Transverse colon (tissue), 4 donors: ENCODE data around the gene MUC5B.

Experiments
- POLR2A ChIP-seq: fragments of 450-650 bp; IDR thresholded peaks from one replicate; pipeline ENCODE4 v1.6.1; 2016; ENCODE audit warnings: antibody characterized with exemption, mild to moderate bottlenecking, moderate library complexity
- POLR2AphosphoS5 ChIP-seq, 3 donors: sonication (generic); formaldehyde crosslinking; IDR thresholded peaks; one replicate each; pipeline ENCODE4 v1.6.1; 2016; ENCODE audit warnings: antibody characterized with exemption in 3 of 3
- TF ChIP-seq, protein P1 (sequence below), 5 experiments: fragments of 200-600 bp in 3 of 5; fragments of 450-650 bp in 2 of 5; sonication (generic) in 3 of 5; IDR thresholded peaks; 1 replicate in 2 of 5; 2 replicates in 3 of 5; pipeline ENCODE4 v1.5.1; 2016 to 2017; ENCODE audit warnings: antibody characterized with exemption in 5 of 5, inconsistent platforms in 3 of 5, mild to moderate bottlenecking in 2 of 5, moderate library complexity in 1 of 5

GRCh38 chr11:1253103-1253485 lies 30.2 kb downstream of the MUC5B start:
- no peak for TF ChIP-seq POLR2A
- TF ChIP-seq, protein P1, sequence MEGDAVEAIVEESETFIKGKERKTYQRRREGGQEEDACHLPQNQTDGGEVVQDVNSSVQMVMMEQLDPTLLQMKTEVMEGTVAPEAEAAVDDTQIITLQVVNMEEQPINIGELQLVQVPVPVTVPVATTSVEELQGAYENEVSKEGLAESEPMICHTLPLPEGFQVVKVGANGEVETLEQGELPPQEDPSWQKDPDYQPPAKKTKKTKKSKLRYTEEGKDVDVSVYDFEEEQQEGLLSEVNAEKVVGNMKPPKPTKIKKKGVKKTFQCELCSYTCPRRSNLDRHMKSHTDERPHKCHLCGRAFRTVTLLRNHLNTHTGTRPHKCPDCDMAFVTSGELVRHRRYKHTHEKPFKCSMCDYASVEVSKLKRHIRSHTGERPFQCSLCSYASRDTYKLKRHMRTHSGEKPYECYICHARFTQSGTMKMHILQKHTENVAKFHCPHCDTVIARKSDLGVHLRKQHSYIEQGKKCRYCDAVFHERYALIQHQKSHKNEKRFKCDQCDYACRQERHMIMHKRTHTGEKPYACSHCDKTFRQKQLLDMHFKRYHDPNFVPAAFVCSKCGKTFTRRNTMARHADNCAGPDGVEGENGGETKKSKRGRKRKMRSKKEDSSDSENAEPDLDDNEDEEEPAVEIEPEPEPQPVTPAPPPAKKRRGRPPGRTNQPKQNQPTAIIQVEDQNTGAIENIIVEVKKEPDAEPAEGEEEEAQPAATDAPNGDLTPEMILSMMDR (IDR thresholded peaks at IDR 0.05) = no peak
- no peak for TF ChIP-seq POLR2AphosphoS5 (IDR thresholded peaks at IDR 0.05)
